ENCODE data around the gene OTUB1.
"Not testable (repeated sequence)": the region's sequence is repeated elsewhere in the genome, so short reads cannot be mapped to it uniquely, and the experiment has no call there.

The OTUB1 gene

GRCh38 chr11:64044730-64045393, 58.6 kb downstream of the OTUB1 start:
- no peak for DNase-seq (ENCODE audit: low spot score)

- no peak for DNase-seq (ENCODE audit: low spot score)
Measured at GRCh38 chr11:64045700-64046099, 59.5 kb downstream of the OTUB1 start.

GRCh38 chr11:64047373-64047772, 61.1 kb downstream of the OTUB1 start:
- not testable (repeated sequence) for DNase-seq (ENCODE audit: low spot score)
